ENCODE measurements around the gene DIABLO.
"Not testable (repeated sequence)": the region's sequence is repeated elsewhere in the genome, so short reads cannot be mapped to it uniquely, and the experiment has no call there.

Gene DIABLO

GRCh38 chr12:122187466-122187865 is 38.4 kb downstream of the DIABLO start:
- DNase-seq, result no peak

GRCh38 chr12:122185494-122186082 is 40.3 kb downstream of the DIABLO start:
- no peak for DNase-seq

GRCh38 chr12:122185079-122185478 is 40.8 kb downstream of the DIABLO start:
- DNase-seq, result no peak

GRCh38 chr12:122184517-122184916 is 41.3 kb downstream of the DIABLO start:
- DNase-seq, result peak; percentile 77

GRCh38 chr12:122183588-122183940 is 42.3 kb downstream of the DIABLO start:
- DNase-seq, result no peak

- no peak for DNase-seq
Observed at GRCh38 chr12:122182887-122183587, 42.8 kb downstream of the DIABLO start, which contains the start of gene LRRC43. Gene LRRC43, plus strand, starts transcription at chr12:122183123. Its CDS starts 22 bp downstream, at chr12:122183145.

GRCh38 chr12:122176473-122176872 is 49.4 kb downstream of the DIABLO start:
- not testable (repeated sequence) for DNase-seq

- no peak for DNase-seq
Observed at GRCh38 chr12:122174155-122174845, 51.6 kb downstream of the DIABLO start, which contains the start of gene IL31. Gene IL31, minus strand, starts transcription at chr12:122174221. Its CDS starts 49 bp downstream, at chr12:122174172.

GRCh38 chr12:122172262-122172939 is 53.5 kb downstream of the DIABLO start:
- no peak for DNase-seq

- DNase-seq, result no peak
Observed at GRCh38 chr12:122171399-122171798, 54.5 kb downstream of the DIABLO start.

- no peak for DNase-seq
Observed at GRCh38 chr12:122168492-122168891, 57.4 kb downstream of the DIABLO start.

- DNase-seq, result no peak
Observed at GRCh38 chr12:122167356-122167925, 58.4 kb downstream of the DIABLO start.

- DNase-seq, result no peak
Observed at GRCh38 chr12:122166422-122167349, 59.2 kb downstream of the DIABLO start.

- DNase-seq, result no peak
Observed at GRCh38 chr12:122162976-122163375, 62.9 kb downstream of the DIABLO start.

GRCh38 chr12:122161682-122162081 is 64.2 kb downstream of the DIABLO start:
- DNase-seq, result no peak

GRCh38 chr12:122160761-122161160 is 65.1 kb downstream of the DIABLO start:
- DNase-seq, result no peak

- DNase-seq, result no peak
Observed at GRCh38 chr12:122159882-122160281, 66.0 kb downstream of the DIABLO start.

- DNase-seq, result no peak
Observed at GRCh38 chr12:122158700-122159285, 67.1 kb downstream of the DIABLO start.

Data from GDM1 (cell line).